GM21423 (cell line): ENCODE measurements around the gene MSL2.
"Not testable (repeated sequence)": the region's sequence is repeated elsewhere in the genome, so short reads cannot be mapped to it uniquely, and the experiment has no call there.

Experiments
- ATAC-seq: cut with Tn5 transposase; IDR thresholded peaks from one replicate; pipeline ENCODE4 v1.9.1; 2021; ENCODE audit warnings: mild to moderate bottlenecking, moderate library complexity; ENCODE audit not compliant: unreplicated experiment

Gene MSL2, protein sequence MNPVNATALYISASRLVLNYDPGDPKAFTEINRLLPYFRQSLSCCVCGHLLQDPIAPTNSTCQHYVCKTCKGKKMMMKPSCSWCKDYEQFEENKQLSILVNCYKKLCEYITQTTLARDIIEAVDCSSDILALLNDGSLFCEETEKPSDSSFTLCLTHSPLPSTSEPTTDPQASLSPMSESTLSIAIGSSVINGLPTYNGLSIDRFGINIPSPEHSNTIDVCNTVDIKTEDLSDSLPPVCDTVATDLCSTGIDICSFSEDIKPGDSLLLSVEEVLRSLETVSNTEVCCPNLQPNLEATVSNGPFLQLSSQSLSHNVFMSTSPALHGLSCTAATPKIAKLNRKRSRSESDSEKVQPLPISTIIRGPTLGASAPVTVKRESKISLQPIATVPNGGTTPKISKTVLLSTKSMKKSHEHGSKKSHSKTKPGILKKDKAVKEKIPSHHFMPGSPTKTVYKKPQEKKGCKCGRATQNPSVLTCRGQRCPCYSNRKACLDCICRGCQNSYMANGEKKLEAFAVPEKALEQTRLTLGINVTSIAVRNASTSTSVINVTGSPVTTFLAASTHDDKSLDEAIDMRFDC

DNA sequence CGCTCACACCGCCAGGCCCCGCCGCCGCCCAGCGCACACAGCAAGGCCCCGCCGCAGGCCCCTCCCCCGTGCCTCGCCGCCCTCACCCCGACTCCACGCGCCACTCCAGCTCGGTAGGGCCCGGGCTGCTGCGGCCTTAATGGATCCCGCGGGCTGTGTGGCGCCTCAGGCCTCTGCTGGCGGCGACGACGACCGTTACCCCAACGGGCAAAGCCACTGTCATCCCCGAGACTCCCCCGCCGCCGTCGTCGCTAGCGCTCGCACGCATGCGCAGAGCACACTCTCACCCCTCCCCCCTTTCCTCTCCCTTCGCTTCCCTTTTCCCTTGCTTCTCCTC lies at the start of gene MSL2:
Gene MSL2 (minus strand): TSS at position 272 of the 337 bp plus-strand sequence. CDS start 1,222 bp downstream, outside the sequence.
- no peak for ATAC-seq

DNA sequence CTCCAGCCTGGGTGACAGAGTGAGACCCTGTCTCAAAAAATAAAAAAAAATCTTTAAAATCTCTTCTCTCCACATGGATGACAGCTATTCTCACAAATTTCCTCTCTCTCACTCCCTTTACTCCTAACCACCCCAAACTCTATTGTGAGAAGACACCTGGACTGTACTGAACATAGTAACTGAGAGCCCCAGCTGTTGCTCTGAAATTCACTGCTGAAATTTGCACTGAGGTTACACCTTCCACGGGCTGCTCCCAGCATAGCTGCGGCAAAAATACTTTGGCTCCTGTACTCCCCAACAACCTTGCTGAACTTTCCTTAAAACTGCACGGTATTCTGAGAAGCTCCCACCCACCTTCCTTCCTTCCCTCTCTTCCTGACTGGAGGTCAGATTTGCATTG lies 49.6 kb upstream of the MSL2 start:
- no peak for ATAC-seq

DNA sequence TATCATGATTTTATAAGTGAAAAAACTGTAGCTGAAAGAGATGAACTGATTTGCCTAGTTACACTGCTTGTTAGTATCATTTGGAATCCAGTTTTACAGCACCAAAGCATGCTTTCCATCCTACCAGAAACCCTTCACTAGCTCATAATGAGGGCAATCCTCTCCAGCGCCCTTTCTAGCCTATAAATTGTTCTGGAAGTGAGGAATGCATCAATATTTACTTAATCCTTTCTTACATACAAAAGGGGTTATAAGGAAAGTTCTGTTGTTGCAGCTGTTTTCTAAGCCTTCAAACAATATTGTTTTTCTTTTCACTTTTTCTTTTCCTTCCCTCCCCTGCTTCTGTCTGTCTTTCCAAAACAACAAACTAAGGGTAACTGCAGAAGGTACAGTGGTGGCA lies 43.0 kb upstream of the MSL2 start:
- no peak for ATAC-seq

DNA sequence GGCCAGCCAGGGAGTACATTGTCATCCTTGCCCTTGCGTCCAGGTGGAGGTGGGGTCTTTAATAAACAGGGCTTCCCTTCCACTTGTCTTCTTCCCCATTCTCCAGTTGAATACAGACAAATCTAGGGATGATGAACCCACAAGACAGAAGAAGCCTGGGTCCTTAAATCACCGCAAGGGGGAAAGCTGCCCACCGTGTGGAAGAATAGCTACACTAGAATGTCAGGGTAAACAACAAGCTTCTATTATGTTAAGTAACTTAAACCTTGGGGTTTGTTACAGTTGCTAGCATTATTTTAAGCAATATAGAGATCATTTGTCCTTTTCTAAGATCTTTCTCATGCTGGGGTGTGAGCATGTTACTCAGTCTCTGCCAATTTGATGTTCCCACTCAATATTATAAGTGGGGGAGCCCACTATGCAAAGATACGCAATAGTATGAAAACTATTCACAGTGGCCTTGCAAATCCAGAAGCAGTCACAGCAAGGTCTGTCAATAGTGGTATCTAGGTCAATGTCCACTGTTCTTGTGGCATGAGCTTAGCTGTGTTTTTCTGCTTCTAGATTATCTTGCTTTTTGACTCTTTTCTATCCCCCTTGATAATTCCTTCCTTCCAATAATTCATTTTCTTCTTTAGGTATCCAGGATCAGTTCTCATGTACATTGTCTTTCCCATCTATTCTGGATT lies 42.0 kb upstream of the MSL2 start:
- ATAC-seq, result no peak

DNA sequence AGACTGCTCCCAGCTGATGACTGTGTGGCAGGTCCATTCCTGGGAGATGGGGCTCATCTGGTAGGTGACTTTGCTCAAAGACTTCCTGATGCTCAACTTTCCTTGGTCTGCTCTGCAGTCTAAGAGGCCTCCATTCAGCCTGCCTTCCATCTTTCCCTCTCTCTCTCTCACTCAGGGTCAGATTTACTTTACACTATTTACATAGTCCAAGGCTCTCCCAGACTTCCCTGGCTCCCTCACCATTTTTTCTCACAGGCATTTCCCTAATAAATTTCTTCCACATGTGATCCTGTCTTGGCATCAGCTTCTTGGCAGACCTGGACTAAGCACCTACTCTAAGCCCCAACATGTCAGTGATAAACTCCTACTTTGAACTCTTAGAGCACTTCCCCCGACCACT lies 41.0 kb upstream of the MSL2 start:
- ATAC-seq, result no peak

DNA sequence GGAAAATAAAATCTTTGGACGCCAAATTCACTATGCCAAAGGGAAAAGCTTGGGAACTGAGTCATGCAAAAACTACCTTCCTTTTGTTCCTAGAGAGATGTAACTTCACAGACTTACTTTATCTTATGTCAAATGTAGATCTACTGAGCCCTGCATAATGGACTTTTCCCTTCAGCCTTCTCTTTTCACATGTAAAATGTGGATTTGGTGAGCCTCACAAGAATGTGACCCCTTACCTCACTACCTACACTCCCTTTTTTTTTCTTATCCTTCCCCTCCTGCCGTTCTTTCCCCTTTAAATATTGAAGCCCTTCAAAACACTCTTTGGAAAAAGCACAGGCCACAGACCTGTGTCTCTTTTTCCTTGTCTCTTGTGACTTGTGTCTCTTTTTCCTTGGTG lies 40.0 kb upstream of the MSL2 start:
- ATAC-seq, result no peak

DNA sequence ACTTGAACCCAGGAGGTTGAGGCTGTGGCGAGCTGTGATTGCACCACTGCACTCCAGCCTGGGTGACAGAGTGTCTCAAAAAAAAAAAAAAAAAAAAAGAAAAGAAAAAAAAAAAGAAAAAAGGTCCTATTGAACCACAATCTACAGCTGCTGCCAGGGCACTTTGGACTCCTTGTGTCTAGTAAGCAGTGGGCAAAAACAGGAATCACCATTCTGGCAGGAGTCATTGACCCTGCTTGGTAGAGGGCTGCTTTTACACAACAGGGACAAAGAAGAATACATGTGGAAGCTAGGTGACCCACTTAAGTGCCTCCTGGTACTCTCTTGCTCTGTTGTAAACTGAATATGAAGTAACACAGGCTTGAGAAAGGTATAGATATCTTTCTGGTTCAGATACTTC lies 39.4 kb upstream of the MSL2 start:
- ATAC-seq, result no peak

DNA sequence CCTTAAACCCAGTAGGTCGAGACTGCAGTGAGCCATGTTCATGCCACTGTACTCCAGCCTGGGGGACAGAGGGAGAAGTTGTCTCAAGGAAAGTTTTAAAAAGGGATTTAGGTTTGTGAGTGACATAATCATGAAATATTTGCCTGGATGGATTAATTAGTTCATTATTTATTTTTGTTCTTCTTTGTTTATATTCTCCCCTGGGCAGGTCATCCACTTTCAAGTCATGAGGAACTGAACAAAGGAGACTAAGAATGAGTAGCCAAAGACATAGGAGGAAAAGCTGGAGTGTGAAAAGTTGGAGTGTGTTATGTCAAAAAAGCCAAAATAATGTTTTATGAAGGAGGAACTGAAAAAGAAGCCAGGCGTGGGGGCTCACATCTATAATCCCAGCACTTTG lies 36.3 kb upstream of the MSL2 start:
- no peak for ATAC-seq

DNA sequence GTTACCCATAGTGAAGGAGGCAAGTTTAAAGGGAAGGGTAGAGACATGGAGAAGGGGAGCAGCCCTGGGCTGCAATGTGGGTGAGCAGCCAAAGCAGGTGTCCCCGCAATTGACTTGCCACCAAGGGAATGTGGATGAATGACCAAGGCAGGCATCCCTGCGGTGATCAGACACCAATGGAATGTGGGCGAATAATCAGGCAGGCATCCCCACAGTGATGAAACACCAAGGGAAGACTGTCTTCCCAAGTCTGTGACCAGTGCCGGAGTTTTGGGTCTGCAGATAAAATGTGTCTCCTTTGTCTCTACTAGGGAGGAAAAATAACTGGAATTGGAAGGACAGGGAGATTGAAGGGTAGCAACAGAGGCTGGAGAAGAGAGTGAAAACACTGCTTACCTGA lies 26.6 kb upstream of the MSL2 start:
- not testable (repeated sequence) for ATAC-seq

DNA sequence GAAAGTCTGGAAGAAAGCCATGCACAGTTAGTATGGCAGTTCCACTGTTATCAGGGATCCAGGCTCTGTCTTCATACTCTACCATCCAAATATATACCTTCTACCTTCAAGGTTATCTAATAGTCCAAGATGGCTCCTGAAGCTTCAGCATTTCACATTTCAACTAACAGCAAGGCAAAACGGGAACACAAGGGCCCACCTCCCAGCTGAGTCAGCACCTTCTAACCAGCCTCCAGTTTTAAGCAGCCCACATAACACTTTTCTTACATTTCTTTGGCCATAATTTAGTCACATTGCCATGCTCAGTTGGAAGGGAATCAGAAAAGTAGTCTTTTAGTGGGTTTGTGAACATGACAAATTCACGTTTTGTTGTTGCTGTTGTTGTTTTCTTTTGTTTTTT lies 15.4 kb upstream of the MSL2 start:
- ATAC-seq, result no peak

DNA sequence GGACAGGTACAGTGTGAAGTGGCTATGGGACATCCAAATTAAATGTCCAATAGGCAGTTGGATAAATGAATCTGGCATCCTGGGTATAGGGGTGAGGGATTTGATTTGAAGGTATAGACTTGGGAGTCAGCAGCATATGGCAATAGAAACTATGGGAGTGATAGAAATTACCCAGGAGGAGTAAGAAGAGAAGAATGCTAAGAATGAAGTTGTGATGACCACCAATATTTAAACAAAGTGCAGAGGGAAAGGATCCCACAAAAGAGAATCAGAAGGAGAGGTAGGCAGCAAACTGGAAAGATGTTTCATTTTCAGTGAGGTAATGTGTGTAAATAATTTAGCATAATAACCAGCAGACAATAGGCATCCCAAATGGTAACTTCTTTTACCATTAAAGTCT lies 13.8 kb upstream of the MSL2 start:
- ATAC-seq, result no peak

DNA sequence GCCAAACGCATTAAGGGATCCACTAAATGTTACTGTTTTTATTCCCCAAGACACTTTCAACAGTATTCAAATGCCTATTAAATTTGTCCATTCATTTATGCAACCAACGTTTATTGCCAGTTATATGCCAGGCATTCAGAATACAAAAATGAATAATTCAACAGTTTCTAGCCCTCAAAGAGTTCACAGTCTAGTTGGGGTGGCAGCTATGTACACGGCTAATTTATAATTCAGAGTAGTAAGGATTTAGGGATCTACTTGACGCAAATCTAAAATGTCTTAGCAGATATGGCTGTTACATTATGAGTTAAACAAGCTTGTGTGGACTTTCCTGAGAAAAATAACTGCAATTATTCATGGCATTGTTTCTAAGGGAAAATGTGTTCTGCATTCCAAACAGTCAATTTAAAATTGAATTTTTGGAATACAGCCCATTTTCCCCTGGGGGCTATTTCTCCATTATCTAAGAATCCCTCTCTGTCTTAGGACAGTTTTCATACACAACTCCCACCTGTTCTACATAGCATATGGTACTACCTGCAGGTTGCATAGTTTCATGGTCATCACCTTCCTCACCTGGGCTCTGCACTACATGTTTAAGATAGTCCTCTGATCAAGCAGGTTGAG lies 11.5 kb upstream of the MSL2 start:
- no peak for ATAC-seq

DNA sequence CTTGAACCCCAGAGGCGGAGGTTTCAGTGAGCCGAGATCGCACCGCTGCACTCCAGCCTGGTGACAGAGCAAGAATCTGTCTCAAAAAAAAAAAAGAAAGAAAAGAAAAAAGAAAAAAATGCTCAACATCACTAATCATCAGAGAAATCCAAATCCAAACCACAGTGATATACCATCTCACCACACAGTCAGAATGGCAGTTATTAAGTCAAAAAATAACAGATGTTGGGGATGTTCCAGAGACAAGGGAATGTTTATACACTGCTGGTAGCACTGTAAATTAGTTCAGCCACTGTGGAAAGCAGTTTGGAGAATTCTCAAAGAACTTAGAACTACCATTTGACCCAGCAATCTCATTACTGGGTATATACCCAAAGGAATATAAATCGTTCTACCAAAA lies 3.1 kb upstream of the MSL2 start:
- not testable (repeated sequence) for ATAC-seq

DNA sequence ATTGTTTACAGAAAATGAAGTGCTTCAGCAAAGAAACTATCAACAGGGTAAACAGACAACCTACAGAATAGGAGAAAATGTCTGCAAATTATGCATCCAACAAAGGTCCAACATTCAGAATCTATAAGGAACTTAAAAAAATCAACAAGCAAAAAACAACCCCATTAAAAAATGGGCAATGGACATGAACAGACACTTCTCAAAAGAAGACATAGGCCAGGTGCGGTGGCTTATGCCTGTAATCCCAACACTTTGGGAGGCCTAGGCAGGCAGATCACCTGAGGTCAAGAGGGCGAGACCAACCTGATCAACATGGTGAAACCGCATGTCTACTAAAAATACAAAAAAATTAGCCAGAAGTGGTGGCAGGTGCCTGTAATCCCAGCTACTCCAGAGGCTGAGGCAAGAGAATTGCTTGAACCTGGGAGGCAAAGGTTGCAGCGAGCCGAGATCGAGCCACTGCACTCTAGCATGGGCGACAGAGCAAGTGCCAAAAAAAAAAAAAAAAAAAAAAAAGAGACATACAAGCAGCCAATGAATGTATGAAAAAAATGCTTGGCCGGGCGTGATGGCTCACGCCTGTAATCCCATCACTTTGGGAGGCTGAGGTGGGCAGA lies 2.4 kb upstream of the MSL2 start:
- not testable (repeated sequence) for ATAC-seq

DNA sequence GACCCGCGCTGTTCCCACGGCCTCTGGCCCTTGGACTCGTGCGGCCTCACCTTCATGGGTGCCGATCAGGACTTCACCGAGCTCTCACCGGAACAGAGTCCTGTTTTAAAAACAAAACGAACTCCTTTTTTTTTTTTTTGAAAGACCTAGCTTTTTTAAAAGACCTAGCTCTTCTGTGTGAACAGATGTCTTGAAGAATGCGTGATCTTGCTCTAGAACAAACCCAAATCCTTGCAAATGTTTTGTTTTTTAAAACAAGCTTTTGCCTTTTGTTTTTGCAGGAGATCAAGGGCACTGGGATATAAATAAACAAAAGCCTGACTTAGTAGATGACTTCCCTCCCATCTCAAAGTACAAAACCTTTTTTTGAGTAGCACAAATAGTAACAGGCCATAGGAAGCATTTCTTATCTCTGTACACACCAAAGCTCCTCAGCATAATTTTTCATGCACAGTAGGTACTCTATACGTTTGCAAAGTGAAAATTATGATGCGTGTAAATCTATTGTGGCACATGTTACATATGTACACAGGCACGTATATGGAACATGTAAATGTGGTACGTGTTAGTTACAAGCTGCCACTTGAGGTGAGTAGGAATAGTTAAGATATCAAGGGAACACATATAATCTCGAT lies 1.1 kb upstream of the MSL2 start:
- no peak for ATAC-seq

DNA sequence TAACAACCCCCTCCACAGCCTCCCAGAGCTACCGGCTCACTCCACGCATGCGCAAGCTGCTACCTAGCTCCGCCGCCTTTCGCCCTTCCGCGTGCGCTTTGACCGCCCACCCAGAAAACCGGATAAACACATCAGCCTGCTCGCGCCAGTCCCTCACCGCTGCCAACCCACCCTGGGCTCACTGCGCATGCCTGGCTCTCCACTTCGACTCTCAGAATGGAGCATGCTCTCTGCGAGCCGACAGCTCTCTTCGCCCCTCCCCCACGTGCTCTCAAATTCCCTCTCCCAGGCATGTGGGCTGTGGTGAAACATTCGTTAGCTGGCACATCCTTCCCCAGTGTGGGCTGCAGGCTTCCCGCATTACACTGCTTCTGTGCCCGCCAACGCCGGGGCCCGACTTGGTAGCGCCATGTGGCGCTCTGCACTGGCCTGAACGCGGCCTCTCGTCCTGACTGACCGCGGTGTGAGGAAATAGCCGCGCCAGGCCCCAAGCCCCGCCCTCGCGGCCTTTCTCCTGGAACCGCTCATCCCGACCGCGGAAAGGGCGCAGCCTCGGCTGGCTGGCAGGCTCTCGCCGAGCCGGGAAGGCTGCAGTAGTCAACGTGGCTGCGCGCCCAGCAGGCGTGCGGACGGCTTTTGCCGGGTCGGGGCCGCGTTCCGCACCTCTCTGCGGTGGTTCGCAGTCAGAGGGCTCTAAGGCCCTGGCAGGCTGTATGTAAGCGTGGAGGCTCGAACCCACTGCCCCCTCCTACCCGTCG lies 445 bp upstream of the MSL2 start:
- ATAC-seq, result peak; percentile 68

DNA sequence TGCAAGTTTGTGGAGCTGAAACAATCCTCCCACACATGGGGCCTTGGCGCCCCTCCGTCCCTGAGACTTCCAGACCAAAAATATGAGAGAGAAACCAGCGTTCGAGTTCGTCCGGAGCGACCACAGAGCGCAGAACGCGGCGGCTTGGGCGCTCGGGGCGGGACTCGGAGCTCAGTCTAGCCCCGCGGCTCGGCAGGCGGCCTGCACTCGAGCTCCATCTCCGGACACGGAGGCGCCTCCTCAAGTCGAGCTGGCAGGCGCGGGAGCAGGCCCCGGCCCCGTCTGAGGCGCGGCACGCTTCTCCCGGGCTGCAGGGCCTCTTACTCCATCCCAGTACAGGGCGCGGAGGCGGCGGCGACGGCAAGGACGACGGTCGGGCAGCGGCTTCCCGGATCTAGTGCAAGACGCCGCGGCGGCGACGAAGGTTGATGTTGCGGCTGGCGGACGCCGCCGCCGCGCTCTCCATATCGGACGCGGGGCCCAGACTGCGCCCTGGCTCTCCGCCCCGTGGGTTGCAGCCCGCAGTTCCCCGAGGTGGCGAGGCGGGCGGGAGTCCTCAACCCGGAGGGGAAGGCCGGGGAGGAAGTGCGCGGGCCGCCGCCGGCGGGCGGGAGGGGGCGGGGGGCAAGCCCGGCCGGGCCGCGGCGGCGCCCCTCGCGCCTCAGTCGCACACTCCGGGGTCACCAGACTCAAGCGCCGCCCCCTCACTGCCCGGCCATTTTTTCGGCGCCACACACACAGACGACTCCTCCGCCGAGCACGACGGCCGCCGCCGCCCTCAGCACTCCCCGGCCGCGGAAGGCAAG lies 674 bp downstream of the MSL2 start:
- peak; percentile 38 for ATAC-seq

DNA sequence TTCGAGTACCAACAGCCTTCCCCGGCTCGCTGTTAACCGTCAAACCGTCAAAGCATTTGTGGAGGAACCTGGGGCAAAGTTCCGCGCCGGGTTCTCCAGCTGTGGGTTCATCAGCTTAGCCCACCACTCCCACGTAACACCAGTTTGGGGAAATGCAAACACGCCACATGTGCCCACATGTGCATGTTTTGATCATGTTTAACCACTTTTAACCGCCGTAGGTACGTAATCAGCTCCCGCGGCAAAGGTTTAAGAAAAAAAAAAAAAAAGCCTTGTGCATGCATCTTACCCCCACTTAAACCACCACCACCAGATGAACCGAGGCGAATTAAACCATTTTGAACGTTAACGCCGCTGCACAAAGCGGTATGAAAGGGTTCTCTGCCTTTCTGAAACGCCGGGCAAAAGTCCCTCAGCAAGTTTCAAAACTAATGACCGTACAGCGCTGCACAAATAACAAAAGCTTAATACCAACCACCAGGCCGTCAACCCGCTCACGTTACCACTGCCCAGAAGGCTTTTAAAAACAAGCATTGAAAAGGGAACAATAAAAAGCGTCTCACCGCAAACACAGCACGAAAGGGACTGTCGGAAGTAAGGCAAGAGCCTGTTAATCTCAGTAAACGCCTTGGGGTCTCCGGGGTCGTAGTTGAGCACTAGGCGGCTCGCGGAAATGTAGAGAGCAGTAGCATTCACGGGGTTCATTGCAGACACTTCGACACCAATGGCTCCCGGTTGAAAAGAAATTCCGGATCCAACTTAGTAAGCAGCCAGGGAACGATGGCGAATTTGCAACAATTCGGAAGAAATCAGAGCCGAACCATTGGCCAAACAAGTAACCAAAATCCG lies 1.5 kb downstream of the MSL2 start:
- no peak for ATAC-seq
